T-helper 22 cell (primary cell): ENCODE results near the gene FAM149B1.

Experiments used
- DNase-seq: peaks from one replicate; pipeline ENCODE4 v3.0.0-alpha.2; 2020; ENCODE audit warnings: low read depth

The FAM149B1 gene

DNA sequence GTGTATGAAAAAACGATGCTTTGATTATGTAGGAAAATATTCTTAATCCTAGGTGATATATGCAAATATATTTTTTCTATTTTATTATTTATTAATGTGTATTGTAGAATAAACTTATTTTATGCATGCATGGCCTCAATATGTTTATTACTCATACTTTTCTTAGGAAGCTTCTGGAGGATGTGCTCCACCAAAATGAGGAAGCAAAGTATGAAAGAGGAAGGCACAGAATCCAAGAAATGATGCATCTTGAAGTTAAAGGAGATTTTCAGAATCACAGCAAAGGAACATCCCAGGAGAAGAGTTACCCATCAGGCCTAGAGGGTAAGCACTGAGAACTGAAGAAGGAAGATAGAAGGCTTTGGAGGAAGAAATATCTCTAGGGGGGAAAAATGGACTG lies 119.5 kb downstream of the FAM149B1 start:
- DNase-seq, result no peak

DNA sequence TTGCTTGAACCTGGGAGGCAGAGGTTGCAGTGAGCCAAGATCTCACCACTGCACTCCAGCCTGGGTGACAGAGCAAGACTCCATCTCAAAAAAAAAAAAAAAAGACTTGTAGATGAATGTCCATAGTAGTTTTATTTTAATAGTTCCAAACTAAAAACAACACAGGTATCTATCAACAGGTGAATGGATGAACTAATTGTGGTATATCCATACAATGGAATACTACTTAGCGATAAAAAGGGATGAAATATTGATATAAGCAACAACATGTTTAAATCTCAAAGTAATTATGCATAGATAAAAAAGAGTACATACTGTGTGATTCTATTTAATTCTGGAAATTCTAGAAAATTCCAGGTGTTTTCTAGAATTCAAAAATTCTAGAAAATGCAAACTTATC lies 122.0 kb downstream of the FAM149B1 start:
- no peak for DNase-seq

DNA sequence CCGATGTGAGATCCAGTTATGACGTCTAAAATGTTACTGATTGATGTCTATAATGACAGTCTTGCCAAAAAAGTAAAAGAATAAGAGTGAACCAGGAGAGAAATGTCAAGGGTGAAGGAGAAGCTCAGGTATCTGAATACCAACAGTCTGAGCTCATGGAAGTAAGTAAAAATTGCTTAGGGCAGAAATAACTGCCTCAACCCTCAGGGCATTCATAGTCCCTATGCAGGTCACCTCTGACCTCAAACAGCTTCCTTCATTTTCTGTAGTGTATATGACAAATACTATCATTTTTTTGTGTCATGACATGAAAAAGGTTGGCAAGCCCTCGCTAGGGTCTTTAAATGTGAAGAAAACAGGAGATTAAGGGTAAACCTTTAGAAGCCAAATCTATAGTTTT lies 125.5 kb downstream of the FAM149B1 start:
- no peak for DNase-seq
